Suprapubic skin (tissue), 4 donors: ENCODE measurements around the gene PTMS. TPM values are rescaled to one million over a fixed set of nuclear protein-coding genes. Genes with fewer than 3 reads are reported as not detected.

Source experiments
- DNase-seq, 2 donors: peaks; one replicate each; pipeline ENCODE4 v3.0.0-alpha.2; 2019; ENCODE audit warnings: low spot score in 2 of 2
- H3K27ac ChIP-seq: fragments of 200-600 bp; sonication (generic); one replicate; pipeline ENCODE4 v1.5.1; 2019
- H3K27me3 ChIP-seq: fragments of 200-600 bp; sonication (generic); one replicate; pipeline ENCODE4 v1.5.1; 2019
- H3K36me3 ChIP-seq: fragments of 200-600 bp; sonication (generic); one replicate; pipeline ENCODE4 v1.5.1; 2019
- H3K4me1 ChIP-seq: fragments of 200-600 bp; sonication (generic); one replicate; pipeline ENCODE4 v1.5.1; 2019
- H3K4me3 ChIP-seq: fragments of 200-600 bp; sonication (generic); one replicate; pipeline ENCODE4 v1.5.1; 2019; ENCODE audit warnings: mild to moderate bottlenecking
- H3K9me3 ChIP-seq: fragments of 200-600 bp; sonication (generic); one replicate; pipeline ENCODE4 v1.5.1; 2019
- CTCF ChIP-seq, 2 donors: fragments of 200-600 bp in 1 of 2; fragments of 450-650 bp in 1 of 2; sonication (generic) in 1 of 2; IDR thresholded peaks; one replicate each; pipeline ENCODE4 v1.5.1; 2016 to 2019; ENCODE audit warnings: antibody characterized with exemption in 2 of 2, mild to moderate bottlenecking in 1 of 2, moderate library complexity in 1 of 2
- EP300 ChIP-seq: sonication (generic); formaldehyde crosslinking; IDR thresholded peaks from one replicate; pipeline ENCODE4 v1.6.1; 2017; ENCODE audit warnings: antibody characterized with exemption
- POLR2A ChIP-seq, 2 donors: fragments of 450-650 bp; IDR thresholded peaks; one replicate each; pipeline ENCODE4 v1.6.1; 2017; ENCODE audit warnings: antibody characterized with exemption in 2 of 2, mild to moderate bottlenecking in 2 of 2, moderate library complexity in 2 of 2
- POLR2AphosphoS5 ChIP-seq, 3 donors: sonication (generic); formaldehyde crosslinking; IDR thresholded peaks; one replicate each; pipeline ENCODE4 v1.6.1; 2017; ENCODE audit warnings: antibody characterized with exemption in 3 of 3
- whole genome bisulfite sequencing: methylation state at CpG from one replicate; pipeline ENCODE4 v1.1.5; 2018; 5-methylcytosine and 5-hydroxymethylcytosine counted together
- total RNA-seq, 4 donors: library from RNA; depleted of rRNA; stranded (reverse); fragments of >200 nt; gene quantifications; one replicate each; pipeline ENCODE4 v1.1.0, GENCODE V29; 2016

Gene PTMS
- total RNA-seq, 4 donors from 2014 or later: 91.2 to 128 (median 99.8) TPM

- Histone ChIP-seq H3K9me3 (no peaks in the 10 kb centered on the region), H3K4me1 (no peaks in the 10 kb centered on the region), H3K27me3 (no peaks in the 10 kb centered on the region), H3K27ac (no peak overlapping the region), H3K36me3 (no peaks in the 10 kb centered on the region), H3K4me3 (no peak overlapping the region)
- no peak for TF ChIP-seq POLR2A (IDR thresholded peaks at IDR 0.05)
- no peak for DNase-seq
- 79% methylated on average over 2 of the region's 2 CpGs for WGBS
Observed at GRCh38 chr12:6795088-6795487, 28.9 kb downstream of the PTMS start.

GRCh38 chr12:6796576-6796975, 30.4 kb downstream of the PTMS start:
- H3K27me3 ChIP-seq: no peaks in the 10 kb centered on the region
- no peak for DNase-seq
- no peaks in the 10 kb centered on the region for H3K4me1 ChIP-seq
- H3K4me3 ChIP-seq: no peak overlapping the region
- WGBS: 96% methylated on average over 4 of the region's 4 CpGs
- H3K9me3 ChIP-seq: no peaks in the 10 kb centered on the region
- no peaks in the 10 kb centered on the region for H3K36me3 ChIP-seq
- no peak for TF ChIP-seq POLR2AphosphoS5 (IDR thresholded peaks at IDR 0.05)
- TF ChIP-seq EP300: no peak
- TF ChIP-seq CTCF (IDR thresholded peaks at IDR 0.05): no peak
- TF ChIP-seq POLR2A (IDR thresholded peaks at IDR 0.05): no peak
- H3K27ac ChIP-seq: no peak overlapping the region

GRCh38 chr12:6799147-6799546, 33.0 kb downstream of the PTMS start:
- Histone ChIP-seq H3K9me3 (no peaks in the 10 kb centered on the region), H3K4me1 (no peaks in the 10 kb centered on the region), H3K27ac (no peak overlapping the region), H3K36me3 (no peaks in the 10 kb centered on the region), H3K4me3 (no peak overlapping the region), H3K27me3 (no peaks in the 10 kb centered on the region)
- TF ChIP-seq POLR2AphosphoS5 (IDR thresholded peaks at IDR 0.05): no peak
- no peak for TF ChIP-seq CTCF (IDR thresholded peaks at IDR 0.05)
- TF ChIP-seq POLR2A (IDR thresholded peaks at IDR 0.05): no peak
- no peak for TF ChIP-seq EP300
- 84% methylated on average over 5 of the region's 5 CpGs for WGBS
- DNase-seq: no peak

- H3K27me3 ChIP-seq: no peaks in the 10 kb centered on the region
- no peaks in the 10 kb centered on the region for H3K4me1 ChIP-seq
- H3K27ac ChIP-seq: no peak overlapping the region
- H3K36me3 ChIP-seq: no peaks in the 10 kb centered on the region
- TF ChIP-seq POLR2AphosphoS5 (IDR thresholded peaks at IDR 0.05): no peak
- no peak for TF ChIP-seq POLR2A (IDR thresholded peaks at IDR 0.05)
- TF ChIP-seq CTCF (IDR thresholded peaks at IDR 0.05): no peak
- no peak for TF ChIP-seq EP300
- H3K4me3 ChIP-seq: no peak overlapping the region
- H3K9me3 ChIP-seq: no peaks in the 10 kb centered on the region
- no peak for DNase-seq
- WGBS: 46% methylated on average over 1 of the region's 1 CpG
Observed at GRCh38 chr12:6807170-6807569, 41.0 kb downstream of the PTMS start.

GRCh38 chr12:6809056-6809455, 42.9 kb downstream of the PTMS start:
- Histone ChIP-seq H3K4me3 (no peak overlapping the region), H3K4me1 (no peaks in the 10 kb centered on the region), H3K9me3 (no peaks in the 10 kb centered on the region), H3K36me3 (no peaks in the 10 kb centered on the region), H3K27ac (no peak overlapping the region), H3K27me3 (no peaks in the 10 kb centered on the region)
- WGBS: 84% methylated on average over 10 of the region's 10 CpGs
- TF ChIP-seq EP300 (no peak), POLR2AphosphoS5 (IDR thresholded peaks at IDR 0.05) (no peak), CTCF (IDR thresholded peaks at IDR 0.05) (no peak), POLR2A (IDR thresholded peaks at IDR 0.05) (no peak)
- DNase-seq: no peak

- Histone ChIP-seq H3K36me3 (no peaks in the 10 kb centered on the region), H3K27me3 (no peaks in the 10 kb centered on the region), H3K9me3 (no peaks in the 10 kb centered on the region), H3K4me3 (no peak overlapping the region), H3K4me1 (no peaks in the 10 kb centered on the region), H3K27ac (no peak overlapping the region)
- no peak for TF ChIP-seq POLR2AphosphoS5 (IDR thresholded peaks at IDR 0.05)
- no peak for TF ChIP-seq EP300
- no peak for TF ChIP-seq CTCF (IDR thresholded peaks at IDR 0.05)
- no peak for TF ChIP-seq POLR2A (IDR thresholded peaks at IDR 0.05)
- DNase-seq: no peak
- WGBS: 84% methylated on average over 1 of the region's 1 CpG
Observed at GRCh38 chr12:6810758-6811157, 44.6 kb downstream of the PTMS start.
